Fibroblast of pulmonary artery (primary cell): ENCODE results near the gene TDRD9.

Source experiments
- DNase-seq: peaks from one replicate; pipeline ENCODE4 v3.0.0-alpha.2; 2010; ENCODE audit warnings: low read depth
- H3K4me3 ChIP-seq: replicated peaks from 2 replicates; pipeline ENCODE4 v1.5.1; 2011; ENCODE audit warnings: low read depth, mild to moderate bottlenecking, control low read depth, low read length, moderate library complexity
- CTCF ChIP-seq: IDR thresholded peaks from 2 replicates; pipeline ENCODE4 v1.5.1; 2011; ENCODE audit warnings: mild to moderate bottlenecking, control low read depth, low read length, inconsistent platforms; ENCODE audit errors: missing control alignments

The TDRD9 gene

DNA sequence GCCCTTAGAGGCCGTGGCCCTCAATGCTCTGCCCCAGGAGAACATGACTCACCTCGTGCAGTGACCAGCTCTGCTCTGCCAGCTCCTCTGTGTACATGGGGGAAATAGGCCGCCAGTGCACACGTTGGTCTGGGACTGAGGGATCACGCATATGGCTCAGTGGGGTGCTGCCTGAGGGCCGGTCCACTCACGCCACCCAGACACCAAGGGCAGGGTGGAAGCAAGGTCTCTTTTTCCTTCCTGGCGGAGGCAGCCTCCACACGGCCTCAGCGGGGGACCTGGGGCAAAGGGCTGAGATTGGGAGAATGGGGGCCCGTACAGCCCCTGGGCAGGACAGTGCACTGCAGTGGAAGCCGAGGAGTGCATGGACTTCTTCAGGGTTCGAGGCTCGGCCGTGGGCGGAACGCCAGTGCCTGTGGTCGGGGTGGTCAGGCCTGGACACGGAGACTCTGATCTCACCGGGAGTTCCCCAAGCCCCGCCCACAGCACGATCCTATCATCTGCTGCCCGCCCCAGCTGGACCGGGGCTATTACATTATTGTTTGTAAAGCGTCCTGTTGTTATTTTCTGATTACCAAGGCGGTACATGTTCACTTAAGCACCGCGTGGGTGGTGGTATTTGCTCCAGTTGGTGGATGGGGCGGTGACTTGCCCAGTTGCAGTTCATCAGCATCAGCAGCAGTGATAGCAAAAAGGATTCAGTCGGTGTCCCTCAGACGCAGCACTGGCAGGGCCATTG, 38.8 kb upstream of the TDRD9 start:
- no peak overlapping the region for H3K4me3 ChIP-seq
- no peak for TF ChIP-seq CTCF
- DNase-seq, result peak; percentile 8

DNA sequence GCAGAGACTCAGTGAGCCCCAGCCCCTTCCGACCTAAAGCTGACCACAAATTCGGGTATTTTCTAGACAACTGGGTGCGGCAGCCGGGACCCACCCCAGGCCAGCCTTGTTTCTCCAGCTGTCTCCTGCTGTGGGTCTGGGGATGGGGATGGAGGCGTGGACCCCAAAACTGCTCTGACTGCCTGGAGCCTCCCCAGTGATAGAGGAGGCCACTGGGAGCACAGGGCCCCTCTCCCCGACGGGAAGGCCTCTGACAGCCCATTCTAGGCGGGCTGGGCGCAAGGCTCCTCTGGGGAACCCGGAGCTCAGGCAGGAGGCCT, 38.2 kb upstream of the TDRD9 start:
- DNase-seq, result no peak
- no peak overlapping the region for H3K4me3 ChIP-seq
- TF ChIP-seq CTCF, result no peak

- no peak for TF ChIP-seq CTCF
- no peak for DNase-seq
- no peak overlapping the region for H3K4me3 ChIP-seq
Observed at GRCh38 chr14:103890821-103891666, 37.2 kb upstream of the TDRD9 start.

GRCh38 chr14:103891667-103892215, 36.5 kb upstream of the TDRD9 start:
- no peak for TF ChIP-seq CTCF

GRCh38 chr14:103892247-103892646, 36.0 kb upstream of the TDRD9 start:
- TF ChIP-seq CTCF, result no peak
- no peak for DNase-seq
- H3K4me3 ChIP-seq, result no peak overlapping the region

More at GRCh38 chr14:103891667-103892215, 36.5 kb upstream of the TDRD9 start:
- H3K4me3 ChIP-seq, result no peak overlapping the region
- DNase-seq, result no peak

GRCh38 chr14:103894034-103894722, 34.1 kb upstream of the TDRD9 start:
- no peak for DNase-seq
- no peak for TF ChIP-seq CTCF
- no peak overlapping the region for H3K4me3 ChIP-seq
